Mucosa of descending colon (tissue), 3 donors: ENCODE data around the gene TGFB1I1. TPM values are rescaled to one million over a fixed set of nuclear protein-coding genes. Genes with fewer than 3 reads are reported as not detected.

Experiments used
- ATAC-seq: fragments of 200-7000 bp; cut with Tn5 transposase; one replicate; pipeline ENCODE4 v1.9.1; 2020; ENCODE audit warnings: mild to moderate bottlenecking, moderate library complexity
- DNase-seq, 3 donors: peaks; one replicate each; pipeline ENCODE4 v3.0.0-alpha.2; 2020
- H3K36me3 ChIP-seq: fragments of 200-600 bp; one replicate; pipeline ENCODE4 v1.8.0; 2021; ENCODE audit warnings: low read depth, mild to moderate bottlenecking
- H3K4me1 ChIP-seq: fragments of 200-600 bp; one replicate; pipeline ENCODE4 v1.8.0; 2021; ENCODE audit warnings: low read depth, mild to moderate bottlenecking
- H3K4me3 ChIP-seq: fragments of 200-600 bp; one replicate; pipeline ENCODE4 v1.8.0; 2021; ENCODE audit warnings: mild to moderate bottlenecking
- H3K9me3 ChIP-seq: fragments of 200-600 bp; one replicate; pipeline ENCODE4 v1.8.0; 2021; ENCODE audit warnings: mild to moderate bottlenecking
- CTCF ChIP-seq: fragments of 200-600 bp; IDR thresholded peaks from one replicate; pipeline ENCODE4 v1.8.0; 2022; ENCODE audit warnings: antibody characterized with exemption, mild to moderate bottlenecking
- intact Hi-C, 2 donors: fragments of 100-400 bp; cut with DNase I in 1 of 2; cut with micrococcal nuclease in 1 of 2; formaldehyde crosslinking; loops; one replicate each; pipeline versions ENCODE4 v1.11.0 to v1.11.1; 2022; cut with DNase I, micrococcal nuclease
- total RNA-seq, 3 donors: library from RNA; stranded (reverse); fragmentation: NEBNext Ultra II Directional in 2 of 3; extraction: Animal tissue kit (Norgen Biotek cat#: 25700) in 2 of 3; gene quantifications; one replicate each; pipeline versions ENCODE4 v1.2.1 to v1.2.4, GENCODE V29; 2021 to 2023
- donor health status: DM: no; HTN: no; CAD: no; lungs with moderate emphysema.
- donor health status: DM: no; HTN: no; CAD: no.
- donor health status: DM: no; HTN: yes; CAD: no.

Gene TGFB1I1
- total RNA-seq, 3 donors from 2014 or later, result 7.8 to 227 (median 26.1) TPM

- no peak overlapping the region for H3K4me3 ChIP-seq
- H3K9me3 ChIP-seq, result no peaks in the 10 kb centered on the region
- intact Hi-C loops, result no loop called here
- no peak for TF ChIP-seq CTCF
- no peak for DNase-seq
- ATAC-seq, result no peak
- no peaks in the 10 kb centered on the region for H3K36me3 ChIP-seq
- H3K4me1 ChIP-seq, result peaks cover 24% of the 10 kb centered on the region
Measured at GRCh38 chr16:31504159-31504558, 32.2 kb downstream of the TGFB1I1 start.

GRCh38 chr16:31505483-31505882 lies 33.5 kb downstream of the TGFB1I1 start:
- Histone ChIP-seq H3K36me3 (no peaks in the 10 kb centered on the region), H3K4me3 (no peak overlapping the region), H3K4me1 (peaks cover 25% of the 10 kb centered on the region), H3K9me3 (no peaks in the 10 kb centered on the region)
- no peak for TF ChIP-seq CTCF
- ATAC-seq (no peak), DNase-seq (no peak)
- intact Hi-C loops, result no loop called here

- Histone ChIP-seq H3K4me1 (peaks cover 25% of the 10 kb centered on the region), H3K9me3 (no peaks in the 10 kb centered on the region), H3K36me3 (no peaks in the 10 kb centered on the region), H3K4me3 (peak overlapping the region; percentile 100)
- peak in 1 of 3 donors; percentile 42 for DNase-seq
- TF ChIP-seq CTCF, result no peak
- intact Hi-C loops, result no loop called here
- peak; percentile 34 for ATAC-seq
Measured at GRCh38 chr16:31507617-31507928, 35.6 kb downstream of the TGFB1I1 start.

GRCh38 chr16:31507929-31508705 lies 36.2 kb downstream of the TGFB1I1 start, which contains the start of gene RUSF1:
Gene RUSF1, minus strand, starts transcription at chr16:31508391. Its CDS starts 18 bp downstream, at chr16:31508373.
- H3K9me3 ChIP-seq, result no peaks in the 10 kb centered on the region
- peak; percentile 94 to 95 (median 95) for DNase-seq
- TF ChIP-seq CTCF, result no peak
- peak; percentile 99 for ATAC-seq
- H3K4me3 ChIP-seq, result peak within 1 kb of the TSS; percentile 100
- H3K4me1 ChIP-seq, result peaks cover 25% of the 10 kb centered on the region
- no peaks in the 10 kb centered on the region for H3K36me3 ChIP-seq
- intact Hi-C loops, result no loop called here

- intact Hi-C loops, result no loop called here
- DNase-seq, result no peak
- ATAC-seq, result peak; percentile 1
Measured at GRCh38 chr16:31508706-31509195, 36.8 kb downstream of the TGFB1I1 start.

More at GRCh38 chr16:31508706-31509195, 36.8 kb downstream of the TGFB1I1 start:
- no peak for TF ChIP-seq CTCF
- no peaks in the 10 kb centered on the region for H3K9me3 ChIP-seq
- no peaks in the 10 kb centered on the region for H3K36me3 ChIP-seq
- H3K4me1 ChIP-seq, result peaks cover 25% of the 10 kb centered on the region
- H3K4me3 ChIP-seq, result peak overlapping the region; percentile 100
